Upper lobe of left lung (tissue), 4 donors: Measurements from ENCODE around the gene MAK.

ENCODE experiments used
- POLR2A ChIP-seq, 4 donors: fragments of 450-650 bp; IDR thresholded peaks; one replicate each; pipeline ENCODE4 v1.5.1; 2016 to 2017; ENCODE audit warnings: antibody characterized with exemption in 4 of 4, mild to moderate bottlenecking in 2 of 4
- TF ChIP-seq, protein P1 (sequence below), 6 experiments: fragments of 450-650 bp in 4 of 6; fragments of 200-600 bp in 2 of 6; sonication (generic) in 2 of 6; IDR thresholded peaks; one replicate each; pipeline ENCODE4 v1.5.1; 2016 to 2019; ENCODE audit warnings: antibody characterized with exemption in 6 of 6

DNA sequence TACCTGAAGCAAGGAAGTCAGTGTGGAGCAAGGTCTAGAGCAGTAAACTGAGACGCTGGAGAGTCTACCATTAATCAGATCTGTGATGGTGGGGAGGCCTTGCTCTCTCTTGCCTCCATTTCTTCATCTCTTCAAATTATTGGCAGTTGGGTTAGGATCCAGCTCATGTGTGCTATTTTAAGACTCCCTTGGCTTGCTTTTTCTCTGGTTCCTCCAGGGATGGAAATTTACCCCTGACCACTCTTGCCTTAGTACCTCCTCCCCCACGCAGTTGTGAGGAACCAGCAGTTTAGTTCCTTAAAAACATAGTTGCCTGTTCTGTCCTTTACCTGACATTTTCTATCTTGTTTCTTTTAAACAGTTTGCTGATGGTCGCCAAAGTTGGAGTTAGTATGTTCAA lies 108.1 kb downstream of the MAK start:
- TF ChIP-seq, protein P1, sequence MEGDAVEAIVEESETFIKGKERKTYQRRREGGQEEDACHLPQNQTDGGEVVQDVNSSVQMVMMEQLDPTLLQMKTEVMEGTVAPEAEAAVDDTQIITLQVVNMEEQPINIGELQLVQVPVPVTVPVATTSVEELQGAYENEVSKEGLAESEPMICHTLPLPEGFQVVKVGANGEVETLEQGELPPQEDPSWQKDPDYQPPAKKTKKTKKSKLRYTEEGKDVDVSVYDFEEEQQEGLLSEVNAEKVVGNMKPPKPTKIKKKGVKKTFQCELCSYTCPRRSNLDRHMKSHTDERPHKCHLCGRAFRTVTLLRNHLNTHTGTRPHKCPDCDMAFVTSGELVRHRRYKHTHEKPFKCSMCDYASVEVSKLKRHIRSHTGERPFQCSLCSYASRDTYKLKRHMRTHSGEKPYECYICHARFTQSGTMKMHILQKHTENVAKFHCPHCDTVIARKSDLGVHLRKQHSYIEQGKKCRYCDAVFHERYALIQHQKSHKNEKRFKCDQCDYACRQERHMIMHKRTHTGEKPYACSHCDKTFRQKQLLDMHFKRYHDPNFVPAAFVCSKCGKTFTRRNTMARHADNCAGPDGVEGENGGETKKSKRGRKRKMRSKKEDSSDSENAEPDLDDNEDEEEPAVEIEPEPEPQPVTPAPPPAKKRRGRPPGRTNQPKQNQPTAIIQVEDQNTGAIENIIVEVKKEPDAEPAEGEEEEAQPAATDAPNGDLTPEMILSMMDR (IDR thresholded peaks at IDR 0.05) = no peak
- no peak for TF ChIP-seq POLR2A (IDR thresholded peaks at IDR 0.05)
